ENCODE data around the gene CELSR1. TPM values are rescaled to one million over a fixed set of nuclear protein-coding genes. Genes with fewer than 3 reads are reported as not detected.

CELSR1 gene
- total and polyA plus RNA-seq, 2 of the 13 experiments (the other 11 are each of a cell fraction or from before 2014, with no cell fraction given) = 0.78 to 1.8 TPM

DNA sequence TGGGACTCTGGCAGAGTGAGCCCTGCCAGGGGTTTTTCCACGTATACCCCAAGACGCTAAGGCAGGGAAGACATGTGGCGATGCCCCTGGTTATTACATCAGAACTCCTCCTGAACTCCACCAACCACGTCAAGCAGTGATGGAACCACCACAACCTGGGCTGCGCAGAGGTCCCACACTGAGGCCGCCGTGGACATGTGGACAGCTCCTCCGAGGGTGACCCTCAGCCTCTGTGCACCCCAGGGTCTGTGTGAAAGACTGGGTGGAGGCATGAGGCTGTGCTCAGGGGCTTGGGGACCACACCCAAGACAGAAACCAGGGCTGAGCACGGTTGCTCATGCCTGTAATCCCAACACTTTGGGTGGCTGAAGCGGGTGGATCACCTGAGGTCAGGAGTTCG is 149.7 kb downstream of the CELSR1 start:
- no peaks in the 10 kb centered on the region for H3K9me3 ChIP-seq (ENCODE audit: low read length)
- no peak for FAIRE-seq
- no peaks in the 10 kb centered on the region for H3K36me3 ChIP-seq (replicated peaks in 1 of 2; ENCODE audit: control insufficient read depth in 1 of 2, insufficient read depth in 2 of 2, low read length in 2 of 2)
- TF ChIP-seq ZBTB42 (CRISPR knock-in tag; IDR thresholded peaks at IDR 0.05) (no peak), CREM (IDR thresholded peaks at IDR 0.05) (no peak), CREM (CRISPR knock-in tag; IDR thresholded peaks at IDR 0.05) (no peak)
- H2AFZ ChIP-seq (ENCODE audit: low read length) = no peak overlapping the region
- no TSS peak for BruUV-seq (replicated peaks)
- no peaks in the 10 kb centered on the region for H3K27me3 ChIP-seq (ENCODE audit: control insufficient read depth in 1 of 2, insufficient read depth in 2 of 2, low read length in 2 of 2)
- no peak for DNase-seq (ENCODE audit: low spot score)
- no peak overlapping the region for H3K4me3 ChIP-seq (replicated peaks in 1 of 3; ENCODE audit: insufficient read depth in 1 of 3, low read depth in 2 of 3, low read length in 3 of 3)
- no peak overlapping the region for H3K9ac ChIP-seq (ENCODE audit: insufficient read depth, low read depth, low read length)
- H4K20me1 ChIP-seq (ENCODE audit: insufficient read depth, low read length) = no peaks in the 10 kb centered on the region
- in situ Hi-C loops (cut with HindIII; ENCODE audit: extremely low pct_ligation_motif_present, low pct_unique_long_range_greater_than_20kb) (no loop called here), intact Hi-C loops (cut with micrococcal nuclease; ENCODE audit: unreplicated experiment) (no loop called here)
- ChIA-PET POLR2A (no interaction called here), CTCF (ENCODE audit: low intra/inter-chr PET ratio, low total read pairs) (no interaction called here)
- H3K27ac ChIP-seq (ENCODE audit: extremely low read length, insufficient read depth, low read length) = no peak overlapping the region
- no peak for ATAC-seq
- peaks cover 16% of the 10 kb centered on the region for H3K4me1 ChIP-seq (ENCODE audit: insufficient read depth, low read length)
- no peak overlapping the region for H3K4me2 ChIP-seq (ENCODE audit: low read depth, low read length)
- no peaks in the 10 kb centered on the region for H3K79me2 ChIP-seq (ENCODE audit: insufficient read depth, low read length)
- 76% methylated on average over 3 of the region's 11 CpGs for WGBS (ENCODE audit: low lambda C conversion rate)

- 38% methylated on average over 3 of the region's 27 CpGs for WGBS (ENCODE audit: low lambda C conversion rate)
- ChIA-PET CTCF (ENCODE audit: low intra/inter-chr PET ratio, low total read pairs) (no interaction called here), POLR2A (no interaction called here)
- Histone ChIP-seq H3K4me1 (ENCODE audit: insufficient read depth, low read length) (peaks cover 16% of the 10 kb centered on the region), H3K27ac (ENCODE audit: extremely low read length, insufficient read depth, low read length) (no peak overlapping the region), H2AFZ (ENCODE audit: low read length) (no peak overlapping the region), H3K79me2 (ENCODE audit: insufficient read depth, low read length) (no peaks in the 10 kb centered on the region), H3K9ac (ENCODE audit: insufficient read depth, low read depth, low read length) (no peak overlapping the region), H3K4me3 (replicated peaks in 1 of 3; ENCODE audit: insufficient read depth in 1 of 3, low read depth in 2 of 3, low read length in 3 of 3) (no peak overlapping the region), H3K4me2 (ENCODE audit: low read depth, low read length) (no peak overlapping the region), H3K27me3 (ENCODE audit: control insufficient read depth in 1 of 2, insufficient read depth in 2 of 2, low read length in 2 of 2) (no peaks in the 10 kb centered on the region), H3K9me3 (ENCODE audit: low read length) (no peaks in the 10 kb centered on the region), H4K20me1 (ENCODE audit: insufficient read depth, low read length) (no peaks in the 10 kb centered on the region), H3K36me3 (replicated peaks in 1 of 2; ENCODE audit: control insufficient read depth in 1 of 2, insufficient read depth in 2 of 2, low read length in 2 of 2) (no peaks in the 10 kb centered on the region)
- no peak for FAIRE-seq
- TF ChIP-seq, protein P1, sequence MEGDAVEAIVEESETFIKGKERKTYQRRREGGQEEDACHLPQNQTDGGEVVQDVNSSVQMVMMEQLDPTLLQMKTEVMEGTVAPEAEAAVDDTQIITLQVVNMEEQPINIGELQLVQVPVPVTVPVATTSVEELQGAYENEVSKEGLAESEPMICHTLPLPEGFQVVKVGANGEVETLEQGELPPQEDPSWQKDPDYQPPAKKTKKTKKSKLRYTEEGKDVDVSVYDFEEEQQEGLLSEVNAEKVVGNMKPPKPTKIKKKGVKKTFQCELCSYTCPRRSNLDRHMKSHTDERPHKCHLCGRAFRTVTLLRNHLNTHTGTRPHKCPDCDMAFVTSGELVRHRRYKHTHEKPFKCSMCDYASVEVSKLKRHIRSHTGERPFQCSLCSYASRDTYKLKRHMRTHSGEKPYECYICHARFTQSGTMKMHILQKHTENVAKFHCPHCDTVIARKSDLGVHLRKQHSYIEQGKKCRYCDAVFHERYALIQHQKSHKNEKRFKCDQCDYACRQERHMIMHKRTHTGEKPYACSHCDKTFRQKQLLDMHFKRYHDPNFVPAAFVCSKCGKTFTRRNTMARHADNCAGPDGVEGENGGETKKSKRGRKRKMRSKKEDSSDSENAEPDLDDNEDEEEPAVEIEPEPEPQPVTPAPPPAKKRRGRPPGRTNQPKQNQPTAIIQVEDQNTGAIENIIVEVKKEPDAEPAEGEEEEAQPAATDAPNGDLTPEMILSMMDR (CRISPR knock-in tag; IDR thresholded peaks at IDR 0.05) = peak; percentile 27; the same call in 1 of the 2 replicates
- TF ChIP-seq CCDC6 (CRISPR knock-in tag; IDR thresholded peaks at IDR 0.05) (no peak), ZBTB38 (CRISPR knock-in tag; IDR thresholded peaks at IDR 0.05) (0 out of 2 replicates have a peak, but pooled peaks have one; percentile 24)
- TF ChIP-seq, protein P2, sequence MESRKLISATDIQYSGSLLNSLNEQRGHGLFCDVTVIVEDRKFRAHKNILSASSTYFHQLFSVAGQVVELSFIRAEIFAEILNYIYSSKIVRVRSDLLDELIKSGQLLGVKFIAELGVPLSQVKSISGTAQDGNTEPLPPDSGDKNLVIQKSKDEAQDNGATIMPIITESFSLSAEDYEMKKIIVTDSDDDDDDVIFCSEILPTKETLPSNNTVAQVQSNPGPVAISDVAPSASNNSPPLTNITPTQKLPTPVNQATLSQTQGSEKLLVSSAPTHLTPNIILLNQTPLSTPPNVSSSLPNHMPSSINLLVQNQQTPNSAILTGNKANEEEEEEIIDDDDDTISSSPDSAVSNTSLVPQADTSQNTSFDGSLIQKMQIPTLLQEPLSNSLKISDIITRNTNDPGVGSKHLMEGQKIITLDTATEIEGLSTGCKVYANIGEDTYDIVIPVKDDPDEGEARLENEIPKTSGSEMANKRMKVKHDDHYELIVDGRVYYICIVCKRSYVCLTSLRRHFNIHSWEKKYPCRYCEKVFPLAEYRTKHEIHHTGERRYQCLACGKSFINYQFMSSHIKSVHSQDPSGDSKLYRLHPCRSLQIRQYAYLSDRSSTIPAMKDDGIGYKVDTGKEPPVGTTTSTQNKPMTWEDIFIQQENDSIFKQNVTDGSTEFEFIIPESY (CRISPR knock-in tag; IDR thresholded peaks at IDR 0.05) = peak; percentile 87
- no peak for DNase-seq (ENCODE audit: low spot score)
- ATAC-seq = peak; percentile 53
- intact Hi-C loops (cut with micrococcal nuclease; ENCODE audit: unreplicated experiment) = no loop called here
- no TSS peak for BruUV-seq (replicated peaks)
- in situ Hi-C loops (cut with HindIII; ENCODE audit: extremely low pct_ligation_motif_present, low pct_unique_long_range_greater_than_20kb) = no loop called here
Observed at GRCh38 chr22:46386312-46386711, 151.1 kb downstream of the CELSR1 start.
